HG03045 (cell line): ENCODE measurements around the gene DAP.

Experiments used
- ATAC-seq: cut with Tn5 transposase; IDR thresholded peaks from one replicate; pipeline ENCODE4 v1.9.1; 2021; ENCODE audit warnings: mild to moderate bottlenecking, moderate library complexity; ENCODE audit not compliant: unreplicated experiment

DAP gene

DNA sequence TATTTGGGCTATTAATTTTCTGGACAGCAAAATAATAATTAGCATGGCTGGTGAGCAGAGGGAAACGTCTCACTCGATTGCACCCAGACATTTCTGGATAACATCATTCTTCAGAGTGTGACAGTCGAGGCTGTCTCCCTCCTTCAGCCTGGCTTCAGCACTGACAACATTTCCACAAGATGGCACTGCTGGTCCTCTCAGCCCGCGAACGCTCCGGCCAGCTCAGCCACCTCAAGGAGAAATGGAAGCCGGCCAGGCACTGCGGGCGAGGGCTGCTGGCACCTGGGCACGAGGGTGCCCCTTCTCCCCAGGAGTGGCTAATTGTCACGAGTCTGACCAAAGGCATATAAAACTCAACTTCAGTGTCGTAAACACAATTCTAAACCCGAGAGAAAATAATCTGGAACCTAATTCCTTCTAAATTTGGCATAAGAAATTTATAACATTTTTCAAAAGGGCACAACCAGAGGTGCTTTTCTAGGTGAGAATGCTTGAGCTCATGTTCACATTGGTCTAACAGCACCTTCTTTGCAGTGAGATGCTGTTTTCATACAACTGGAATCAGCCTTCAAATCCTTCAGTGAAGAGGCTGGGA, 65.9 kb downstream of the DAP start:
- ATAC-seq, result no peak

DNA sequence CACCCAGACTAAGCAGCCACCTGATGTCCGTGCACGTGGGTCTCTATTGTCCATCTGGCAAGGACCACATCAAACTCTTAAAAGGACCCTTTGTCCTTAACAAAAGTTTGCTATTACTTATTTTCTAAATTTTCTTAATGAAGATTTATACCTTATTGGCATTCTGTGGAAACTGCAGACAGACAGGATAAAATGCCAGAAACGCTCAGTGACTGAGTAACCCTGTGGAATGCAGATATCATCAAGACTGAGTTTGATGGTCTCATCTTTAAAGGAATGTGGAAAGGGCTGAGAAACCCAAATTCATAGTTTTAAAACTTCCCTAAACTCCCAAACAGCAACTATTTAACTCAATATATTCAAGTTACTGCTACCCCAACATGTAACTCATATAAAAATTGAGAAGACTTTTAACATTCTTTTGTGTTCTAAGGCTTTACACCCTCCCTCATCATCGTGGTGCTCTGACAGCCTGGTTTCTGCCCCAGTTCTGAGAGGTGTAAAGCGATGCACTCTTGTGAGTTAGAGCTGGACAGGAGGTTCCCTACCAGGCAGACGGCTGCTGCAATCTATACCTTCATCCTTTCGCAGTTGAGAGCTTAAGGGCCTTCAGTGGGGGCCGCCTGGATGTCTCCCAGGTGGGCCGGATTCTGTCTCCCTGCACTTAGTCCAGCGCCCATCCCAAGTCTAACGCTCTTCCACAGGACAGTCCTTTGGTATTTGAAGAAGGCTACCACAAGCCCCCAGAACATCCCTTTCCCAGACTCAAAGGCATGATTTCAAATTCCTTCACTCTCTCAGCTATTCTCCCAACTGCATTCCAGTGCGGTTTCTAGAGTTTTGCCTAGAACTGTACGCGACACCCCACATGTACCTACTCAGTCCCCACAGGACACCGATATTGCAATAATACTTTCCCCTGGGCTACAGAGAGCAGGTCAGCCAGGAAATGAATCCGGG, 68.9 kb downstream of the DAP start:
- no peak for ATAC-seq

DNA sequence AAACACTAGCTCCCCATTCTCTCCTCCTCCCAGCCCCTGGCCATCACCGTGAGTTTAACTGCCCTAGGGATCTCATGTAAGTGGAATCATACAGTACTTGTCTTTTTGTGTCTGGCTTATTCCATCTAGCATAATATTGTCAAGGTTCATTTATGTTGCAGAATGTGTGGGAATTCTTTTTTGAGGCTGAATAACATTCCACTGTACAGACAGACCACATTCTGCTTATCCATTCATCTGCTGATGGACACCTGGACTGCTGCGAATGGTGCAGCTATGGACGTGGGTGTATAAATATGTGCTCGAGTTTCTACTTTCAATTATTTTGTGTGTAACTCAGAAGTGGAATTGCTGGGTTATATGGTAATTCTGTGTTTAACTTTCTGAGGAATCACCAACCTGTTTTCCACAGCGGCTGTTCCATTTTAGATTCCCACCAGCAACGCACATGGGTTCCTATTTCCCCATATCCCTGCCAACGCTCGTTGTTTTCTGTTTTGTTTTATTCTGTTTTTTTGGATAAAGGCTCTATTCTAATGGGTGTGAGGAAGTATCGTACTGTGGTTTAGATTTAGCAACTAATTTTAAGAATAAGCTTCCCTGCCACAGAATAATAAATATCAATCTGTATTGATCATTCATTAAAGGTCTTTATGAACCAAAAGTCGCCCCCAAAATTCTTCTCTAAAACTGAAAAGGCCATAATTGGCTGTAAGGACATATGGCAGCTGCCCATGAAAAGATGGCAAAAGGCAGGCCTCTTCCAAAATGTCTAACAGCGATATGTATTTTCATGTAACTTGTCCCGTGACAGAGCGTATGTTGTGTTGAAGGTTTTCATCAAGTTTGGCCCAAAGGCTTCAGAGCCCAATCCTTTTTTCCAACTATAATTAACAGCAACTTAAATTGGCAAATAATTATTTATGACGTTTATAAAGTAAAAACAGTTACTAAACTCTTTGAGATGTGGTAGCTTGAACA, 70.3 kb downstream of the DAP start:
- no peak for ATAC-seq

DNA sequence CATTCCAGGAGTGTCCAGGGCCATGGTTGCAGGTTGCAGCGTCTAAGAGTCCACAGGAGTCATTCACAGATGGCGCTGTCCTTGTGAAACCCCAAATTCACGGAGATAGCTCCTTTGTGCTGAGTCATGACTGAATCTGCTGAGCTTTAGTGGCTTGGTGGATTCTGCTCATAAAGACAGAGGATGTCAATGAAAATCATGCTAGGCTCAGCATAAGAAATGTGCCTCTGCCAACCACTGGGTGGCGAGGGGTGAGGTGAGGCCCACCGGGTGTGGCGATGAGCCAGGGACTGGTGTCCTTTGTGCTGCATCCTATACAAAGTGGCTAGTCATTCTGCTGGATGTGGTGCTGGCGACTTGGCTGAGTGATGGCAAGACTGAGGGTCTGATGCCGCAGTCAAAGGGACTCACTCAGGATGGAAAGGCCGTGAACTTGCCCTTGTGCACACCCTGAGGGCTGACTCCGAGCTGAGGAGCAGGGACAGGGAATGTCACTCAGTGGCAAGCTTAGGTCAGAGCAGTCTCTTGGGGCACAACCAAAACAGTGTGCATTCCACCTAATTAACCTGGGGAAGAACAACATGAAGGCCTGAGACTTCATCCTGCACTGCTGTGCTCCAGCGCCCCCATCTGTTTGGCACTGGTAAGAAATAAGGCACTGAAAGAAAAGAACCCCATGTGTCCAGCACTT, 71.5 kb downstream of the DAP start:
- ATAC-seq, result no peak

DNA sequence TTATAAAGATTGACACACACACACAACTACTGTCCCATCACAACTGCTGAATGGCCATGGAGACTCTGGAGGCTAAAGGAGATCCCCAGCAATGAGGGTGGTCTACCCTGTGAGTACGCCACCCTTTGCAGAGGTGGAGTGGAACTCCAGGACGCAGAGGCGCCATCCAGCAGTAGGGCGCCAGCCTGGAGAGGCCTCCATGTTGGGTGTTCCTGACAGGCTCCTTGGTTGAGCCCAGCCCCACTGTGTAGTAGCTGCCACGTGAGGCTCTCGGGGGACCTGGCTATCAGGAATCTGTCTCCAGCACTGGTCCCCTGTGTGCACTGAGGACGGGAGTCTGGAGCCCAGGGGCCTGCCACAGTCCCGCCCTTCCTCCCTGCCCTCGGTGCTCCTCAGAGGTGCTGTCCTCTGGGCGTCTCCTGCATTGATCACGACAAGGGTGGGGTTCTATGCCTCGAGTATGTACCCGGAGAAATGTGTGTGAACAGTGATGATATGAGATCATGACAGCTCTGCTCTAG, 72.3 kb downstream of the DAP start:
- ATAC-seq, result no peak

DNA sequence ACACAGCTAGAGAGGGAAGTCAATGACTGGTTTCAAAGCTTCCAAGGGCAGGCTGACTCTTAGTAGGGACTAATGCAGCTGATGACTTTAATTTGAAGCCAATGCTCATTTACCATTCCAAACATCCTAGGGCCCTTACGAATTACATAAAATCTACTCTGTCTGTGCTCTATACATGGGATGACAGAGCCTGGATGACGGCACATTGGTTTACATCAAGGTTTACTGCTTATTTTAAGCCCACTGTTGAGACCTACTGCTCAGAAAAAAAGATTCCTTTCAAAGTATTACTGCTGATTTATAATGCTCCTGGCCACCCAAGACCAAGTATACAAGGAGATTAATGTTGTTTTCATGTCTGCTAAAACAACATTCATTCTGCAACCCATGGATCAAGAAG, 74.1 kb downstream of the DAP start:
- ATAC-seq, result no peak

DNA sequence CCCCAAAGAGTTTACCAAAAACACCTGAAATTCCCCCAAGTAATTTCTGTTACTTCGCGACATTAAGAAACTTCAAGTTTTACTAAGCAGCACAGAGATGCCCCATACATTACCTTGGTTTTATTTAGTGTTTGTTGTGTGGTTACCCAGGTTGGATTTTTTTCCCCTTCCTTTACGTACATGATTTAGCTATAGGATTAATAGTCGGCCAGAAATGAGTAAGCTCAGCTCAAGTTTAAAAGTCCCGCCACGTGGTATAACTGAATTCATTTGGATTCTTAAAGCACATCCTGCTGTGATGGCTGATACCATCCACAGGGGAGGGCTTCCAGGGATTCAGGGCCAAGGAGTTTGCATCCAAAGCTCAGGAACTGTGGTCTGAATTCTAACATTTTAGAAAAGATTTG, 75.9 kb downstream of the DAP start:
- peak; percentile 68 for ATAC-seq

DNA sequence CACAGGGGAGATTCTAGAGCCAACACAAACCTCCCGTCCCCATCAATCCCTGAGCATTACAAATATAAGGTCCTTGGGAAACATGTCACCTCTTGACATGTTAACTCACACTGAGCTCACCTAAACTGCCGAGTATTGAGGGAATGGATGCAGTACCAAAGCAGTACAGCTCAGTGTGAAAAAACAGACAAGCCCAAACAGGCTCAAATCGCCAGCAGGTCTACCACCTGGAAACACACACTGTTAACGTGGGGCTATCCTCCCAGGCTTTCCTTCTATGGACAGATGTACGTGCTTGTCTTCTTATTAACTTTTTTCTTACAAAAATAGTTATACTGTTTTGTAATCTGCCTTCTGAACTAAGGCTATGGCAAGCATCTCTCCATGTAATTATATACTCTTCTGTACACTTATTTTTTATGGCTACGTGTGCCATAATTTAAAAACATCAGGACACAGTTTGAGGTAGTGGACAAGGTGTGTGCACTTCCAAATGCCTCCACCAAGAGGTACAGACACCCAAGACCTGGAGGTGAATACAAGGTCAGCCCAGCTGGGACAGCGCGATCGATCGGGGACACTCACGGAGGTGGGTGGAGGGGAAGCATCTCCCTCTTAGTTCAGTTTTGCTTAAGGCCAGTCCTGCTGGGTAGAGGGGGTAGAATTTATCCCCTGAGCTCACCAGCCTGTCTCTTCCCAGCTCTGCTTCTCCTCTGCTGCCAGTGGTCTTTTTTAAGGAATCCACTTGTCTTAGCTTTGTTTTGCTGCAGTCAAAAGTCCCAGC, 76.5 kb downstream of the DAP start:
- peak; percentile 49 for ATAC-seq

DNA sequence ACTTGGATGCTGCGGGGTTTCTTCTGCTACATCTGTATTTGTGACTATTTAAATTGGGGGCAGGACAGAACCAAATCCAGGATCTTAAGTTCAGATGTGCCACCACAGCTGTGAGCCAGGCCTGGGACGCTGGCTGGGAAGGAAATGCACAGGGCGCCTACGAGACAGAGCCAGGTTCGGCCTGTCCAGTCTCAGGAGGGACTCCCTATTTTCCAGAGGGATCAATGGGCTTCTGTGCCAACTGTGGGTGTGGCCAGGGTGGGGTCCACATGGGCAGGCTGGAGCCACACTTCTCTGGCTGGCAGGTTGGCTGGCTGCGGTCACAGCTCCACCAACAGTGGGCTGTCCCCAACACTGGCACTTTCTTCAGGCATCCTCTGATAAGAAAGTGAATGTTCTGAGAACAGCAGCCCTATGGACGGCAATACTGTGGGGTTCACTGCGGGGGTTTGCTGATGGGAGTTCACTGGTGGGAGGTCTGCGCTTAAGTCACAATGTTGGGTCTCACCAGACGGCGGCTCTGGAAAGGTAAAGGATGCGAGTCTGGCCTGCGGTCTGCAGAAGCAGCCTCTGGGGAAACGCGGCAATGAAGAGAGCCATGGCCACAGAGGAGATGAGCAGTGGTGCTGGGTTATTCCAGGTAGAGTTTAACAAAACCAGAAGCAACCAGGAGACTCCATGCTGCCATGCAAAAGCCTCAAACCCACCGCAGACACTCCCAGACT, 78.1 kb downstream of the DAP start:
- ATAC-seq, result no peak

DNA sequence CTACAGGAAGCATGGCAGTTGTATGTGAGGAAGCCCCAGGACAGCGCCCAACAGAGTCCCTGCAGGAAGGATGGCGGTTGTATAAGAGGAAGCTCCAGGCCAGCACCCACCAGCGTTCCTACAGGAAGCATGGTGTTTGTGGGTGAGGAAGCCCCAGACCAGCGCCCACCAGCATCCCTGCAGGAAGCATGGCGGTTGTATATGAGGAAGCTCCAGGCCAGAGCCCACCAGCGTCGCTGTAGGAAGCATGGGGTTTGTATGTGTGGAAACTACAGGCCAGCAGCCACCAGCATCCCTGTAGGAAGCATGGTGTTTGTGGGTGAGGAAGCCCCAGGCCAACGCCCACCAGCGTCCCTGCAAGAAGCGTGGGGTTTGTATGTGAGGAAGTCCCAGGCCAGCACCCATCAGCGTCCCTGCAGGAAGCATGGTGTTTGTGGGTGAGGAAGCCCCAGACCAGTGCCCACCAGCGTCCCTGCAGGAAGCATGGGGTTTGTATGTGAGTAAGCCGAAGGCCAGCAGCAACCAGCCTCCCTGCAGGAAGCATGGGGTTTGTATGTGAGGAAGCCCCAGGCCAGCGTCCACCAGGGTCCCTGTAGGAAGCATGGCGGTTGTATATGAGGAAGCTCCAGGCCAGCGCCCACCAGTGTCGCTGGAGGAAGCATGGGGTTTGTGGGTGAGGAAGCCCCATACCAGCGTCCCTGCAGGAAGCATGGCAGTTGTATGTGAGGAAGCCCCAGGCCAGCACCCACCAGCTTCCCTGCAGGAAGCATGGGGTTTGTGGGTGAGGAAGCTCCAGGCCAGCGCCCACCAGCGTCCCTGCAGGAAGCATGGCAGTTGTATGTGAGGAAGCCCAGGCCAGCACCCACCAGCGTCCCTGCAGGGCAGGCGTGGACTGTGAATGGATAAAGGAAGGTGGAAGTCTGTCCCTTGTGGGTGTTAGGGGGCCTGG, 79.0 kb downstream of the DAP start:
- ATAC-seq, result no peak

DNA sequence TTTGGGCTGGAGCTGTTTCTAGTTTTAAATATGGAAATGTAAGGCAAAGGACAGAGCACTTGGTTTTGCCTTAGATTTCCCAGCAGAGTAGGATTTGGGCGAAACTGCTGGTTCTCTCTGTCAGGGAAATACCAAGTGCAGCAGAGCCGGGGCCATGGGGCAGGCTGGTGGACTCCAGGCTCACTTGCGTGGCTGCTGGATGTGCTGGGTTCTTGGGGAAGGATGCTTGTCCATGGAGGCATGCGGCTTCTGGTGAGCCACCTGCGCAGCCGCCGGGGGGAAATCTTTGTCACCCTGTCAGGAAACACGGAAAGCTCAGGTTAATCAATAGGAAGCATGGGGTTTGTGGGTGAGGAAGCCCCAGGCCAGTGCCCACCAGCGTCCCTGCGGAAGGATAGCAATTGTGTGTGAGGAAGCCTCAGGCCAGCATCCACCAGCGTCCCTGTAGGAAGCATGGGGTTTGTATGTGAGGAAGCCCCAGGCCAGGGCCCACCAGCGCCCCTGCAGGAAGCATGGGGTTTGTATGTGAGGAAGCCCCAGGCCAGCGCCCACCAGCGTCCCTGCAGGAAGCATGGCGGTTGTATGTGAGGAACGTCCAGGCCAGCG, 80.1 kb downstream of the DAP start:
- no peak for ATAC-seq

DNA sequence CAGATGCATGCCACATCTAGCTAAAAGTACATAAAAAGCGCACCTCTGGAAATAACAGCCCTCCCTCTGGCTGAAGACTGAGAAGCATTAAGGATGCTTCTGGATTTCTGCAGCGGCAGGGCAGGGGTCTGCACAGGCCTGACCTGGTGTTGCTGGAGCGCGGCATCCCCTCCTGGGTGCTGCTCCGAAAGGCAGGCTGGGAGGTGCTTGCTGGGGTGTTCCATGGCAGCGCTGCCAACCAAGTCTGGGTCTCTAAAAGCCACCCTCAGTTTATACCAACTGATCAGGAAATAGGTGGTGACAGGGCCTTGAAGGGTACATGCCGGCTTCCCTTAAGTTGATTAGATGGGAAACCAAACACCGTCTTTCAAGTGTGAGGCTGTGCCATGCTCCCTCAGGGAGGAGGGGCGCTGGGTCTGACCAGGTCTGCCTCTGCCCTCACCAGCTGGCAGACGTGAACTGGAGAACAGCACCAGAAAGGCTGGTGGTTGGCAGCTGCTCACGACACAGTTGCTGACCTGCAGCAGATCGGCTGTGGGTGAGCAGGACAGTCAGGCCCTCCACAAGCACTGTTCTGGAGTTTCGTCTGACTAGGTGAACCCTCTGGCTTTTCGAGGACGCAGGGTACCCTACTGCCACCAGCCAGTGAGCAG, 81.6 kb downstream of the DAP start:
- no peak for ATAC-seq

DNA sequence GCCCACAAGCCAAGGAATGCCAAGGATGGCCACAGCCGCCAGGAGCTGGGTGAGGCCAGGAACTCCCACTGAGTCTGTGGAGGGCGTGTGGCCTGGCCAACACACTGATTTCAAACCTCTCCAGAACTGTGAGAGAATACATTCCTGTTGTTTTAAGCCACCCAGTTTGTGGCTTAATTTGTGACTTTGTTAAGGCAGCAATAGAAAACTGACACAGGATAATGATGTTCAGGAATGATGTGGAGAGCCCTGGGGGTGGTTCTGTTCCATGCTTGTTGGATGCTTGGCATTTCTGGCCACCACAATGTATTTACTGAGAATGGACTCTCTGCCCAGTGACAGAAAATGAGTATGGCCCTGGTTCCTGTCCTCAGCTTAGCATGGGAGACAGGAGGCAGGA, 82.8 kb downstream of the DAP start:
- no peak for ATAC-seq

DNA sequence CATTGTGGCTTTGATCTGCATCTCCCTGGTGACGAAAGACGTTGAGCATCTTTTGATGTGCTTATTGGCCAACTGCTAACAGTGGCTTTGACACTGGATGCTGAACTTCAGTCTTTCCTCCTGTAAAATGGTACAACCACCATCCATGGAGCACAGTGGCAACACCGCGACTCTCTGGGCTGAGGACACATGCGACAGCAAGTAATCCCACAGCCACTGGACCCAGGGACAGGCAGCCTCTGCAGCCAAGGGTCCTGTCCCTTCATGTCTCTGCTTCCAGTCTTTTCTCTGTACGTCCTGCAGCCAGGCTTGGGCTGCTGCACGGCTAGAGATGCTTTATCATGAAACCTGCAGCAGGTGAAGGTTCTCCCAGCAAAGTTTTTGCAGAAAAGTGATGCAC, 83.5 kb downstream of the DAP start:
- ATAC-seq, result no peak

DNA sequence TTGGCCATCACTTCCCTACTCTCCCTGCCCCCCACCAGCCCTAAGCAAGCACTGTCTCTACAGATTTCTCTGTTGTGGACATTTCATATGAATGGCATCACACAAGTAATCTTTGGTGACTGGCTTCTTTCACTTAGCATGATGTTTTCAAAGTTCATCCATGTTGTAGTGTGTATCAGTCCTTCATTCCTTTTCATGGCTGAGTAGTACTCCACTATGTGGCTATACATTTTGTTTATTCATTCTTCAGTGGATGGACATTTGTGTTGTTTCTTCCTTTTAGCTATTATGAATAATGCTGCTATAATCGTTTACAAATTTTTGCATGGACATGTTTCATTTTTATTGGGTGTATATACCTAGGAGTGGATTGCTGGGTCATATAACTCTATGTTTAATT, 84.1 kb downstream of the DAP start:
- no peak for ATAC-seq

DNA sequence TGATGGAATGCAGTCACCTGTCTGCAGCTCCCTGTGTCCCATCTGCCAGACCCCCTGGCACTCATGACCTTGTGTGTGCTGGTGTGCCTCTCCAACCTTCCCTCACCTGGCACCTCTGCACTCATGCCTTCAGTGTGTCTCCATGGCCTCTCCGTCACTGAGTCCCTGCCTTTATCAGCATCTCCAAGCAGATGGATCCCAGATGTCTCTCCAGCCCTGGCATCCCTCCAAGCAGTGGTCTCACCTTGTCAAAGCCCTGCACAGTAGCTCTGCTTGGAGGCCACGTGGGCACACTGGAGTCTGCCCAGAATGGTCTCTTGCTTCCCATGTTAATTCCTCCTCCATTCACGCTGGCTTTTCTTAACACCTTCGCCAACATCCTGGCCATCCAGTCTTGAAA, 84.8 kb downstream of the DAP start:
- no peak for ATAC-seq

DNA sequence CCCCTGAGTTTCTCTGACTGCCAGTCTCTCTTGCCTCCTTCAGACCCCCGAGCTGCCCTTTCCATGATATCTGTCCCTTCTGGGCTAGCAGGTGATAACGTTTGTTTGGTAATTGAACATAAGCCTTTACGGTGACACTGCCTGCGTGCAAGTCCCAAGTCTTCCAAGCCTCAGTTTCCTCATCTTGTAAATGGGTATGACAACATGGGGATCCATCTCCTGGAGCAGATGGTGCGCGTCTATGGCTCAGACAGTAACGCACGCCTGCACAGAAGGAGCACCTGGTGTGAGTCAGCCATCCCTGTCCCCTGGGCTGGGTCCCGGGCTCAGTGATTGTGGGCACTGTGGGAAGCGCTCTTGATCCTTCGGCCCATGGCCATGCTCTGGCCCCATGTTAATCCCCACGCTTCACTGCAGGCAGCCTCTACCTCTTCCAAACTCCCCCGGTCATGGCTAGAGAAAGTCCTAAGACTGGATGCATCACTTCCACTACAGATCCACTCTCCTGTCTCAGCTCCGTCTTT, 85.8 kb downstream of the DAP start:
- no peak for ATAC-seq
